ENCODE measurements around the gene C12orf76. TPM values are rescaled to one million over a fixed set of nuclear protein-coding genes. Genes with fewer than 3 reads are reported as not detected.
"Not testable (repeated sequence)": the region's sequence is repeated elsewhere in the genome, so short reads cannot be mapped to it uniquely, and the experiment has no call there.

C12orf76 gene
- total RNA-seq, 4 donors from 2014 or later = 19.4 to 29.7 (median 22.5) TPM

GRCh38 chr12:110088936-110089335 lies 40.6 kb upstream of the C12orf76 start:
- Histone ChIP-seq H3K9me3 (no peaks in the 10 kb centered on the region), H3K4me3 (no peak overlapping the region), H3K27ac (peak overlapping the region in 1 of 4 donors; percentile 75), H3K27me3 (no peaks in the 10 kb centered on the region), H3K4me1 (no peaks in the 10 kb centered on the region), H3K36me3 (no peaks in the 10 kb centered on the region)
- no peak for DNase-seq (ENCODE audit: low spot score in 2 of 2)
- WGBS, 2 donors = 68 to 83% methylated on average over 5 of the region's 5 CpGs
- peak in 1 of 2 donors; percentile 19 for TF ChIP-seq EP300 (IDR thresholded peaks at IDR 0.05)
- TF ChIP-seq, protein P1, sequence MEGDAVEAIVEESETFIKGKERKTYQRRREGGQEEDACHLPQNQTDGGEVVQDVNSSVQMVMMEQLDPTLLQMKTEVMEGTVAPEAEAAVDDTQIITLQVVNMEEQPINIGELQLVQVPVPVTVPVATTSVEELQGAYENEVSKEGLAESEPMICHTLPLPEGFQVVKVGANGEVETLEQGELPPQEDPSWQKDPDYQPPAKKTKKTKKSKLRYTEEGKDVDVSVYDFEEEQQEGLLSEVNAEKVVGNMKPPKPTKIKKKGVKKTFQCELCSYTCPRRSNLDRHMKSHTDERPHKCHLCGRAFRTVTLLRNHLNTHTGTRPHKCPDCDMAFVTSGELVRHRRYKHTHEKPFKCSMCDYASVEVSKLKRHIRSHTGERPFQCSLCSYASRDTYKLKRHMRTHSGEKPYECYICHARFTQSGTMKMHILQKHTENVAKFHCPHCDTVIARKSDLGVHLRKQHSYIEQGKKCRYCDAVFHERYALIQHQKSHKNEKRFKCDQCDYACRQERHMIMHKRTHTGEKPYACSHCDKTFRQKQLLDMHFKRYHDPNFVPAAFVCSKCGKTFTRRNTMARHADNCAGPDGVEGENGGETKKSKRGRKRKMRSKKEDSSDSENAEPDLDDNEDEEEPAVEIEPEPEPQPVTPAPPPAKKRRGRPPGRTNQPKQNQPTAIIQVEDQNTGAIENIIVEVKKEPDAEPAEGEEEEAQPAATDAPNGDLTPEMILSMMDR (IDR thresholded peaks at IDR 0.05) = no peak

DNA sequence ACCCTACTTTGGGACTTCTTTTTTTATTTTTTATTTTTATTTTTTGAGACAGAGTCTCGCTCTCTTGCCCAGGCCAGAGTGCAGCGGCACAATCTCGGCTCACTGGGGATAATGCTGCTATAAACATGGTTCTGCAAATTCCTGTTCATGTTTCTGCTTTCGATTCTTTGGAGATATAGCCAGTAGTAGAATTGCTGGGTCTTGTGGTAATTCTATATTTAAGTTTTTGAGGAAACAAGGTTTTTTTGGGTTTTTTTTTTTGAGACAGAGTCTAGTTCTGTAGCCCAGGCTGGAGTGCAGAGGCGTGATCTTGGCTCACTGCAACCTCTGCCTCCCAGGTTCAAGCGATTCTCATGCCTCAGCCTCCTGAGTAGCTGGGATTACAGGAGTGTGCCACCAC lies 39.9 kb upstream of the C12orf76 start:
- H3K4me3 ChIP-seq; H3K36me3 ChIP-seq; H3K9me3 ChIP-seq; H3K4me1 ChIP-seq; H3K27me3 ChIP-seq; DNase-seq (ENCODE audit: low spot score in 2 of 2): not testable (repeated sequence)
- peak overlapping the region in 1 of 4 donors; percentile 75 for H3K27ac ChIP-seq
- 79 to 81% methylated on average over 6 of the region's 6 CpGs for WGBS, 2 donors

DNA sequence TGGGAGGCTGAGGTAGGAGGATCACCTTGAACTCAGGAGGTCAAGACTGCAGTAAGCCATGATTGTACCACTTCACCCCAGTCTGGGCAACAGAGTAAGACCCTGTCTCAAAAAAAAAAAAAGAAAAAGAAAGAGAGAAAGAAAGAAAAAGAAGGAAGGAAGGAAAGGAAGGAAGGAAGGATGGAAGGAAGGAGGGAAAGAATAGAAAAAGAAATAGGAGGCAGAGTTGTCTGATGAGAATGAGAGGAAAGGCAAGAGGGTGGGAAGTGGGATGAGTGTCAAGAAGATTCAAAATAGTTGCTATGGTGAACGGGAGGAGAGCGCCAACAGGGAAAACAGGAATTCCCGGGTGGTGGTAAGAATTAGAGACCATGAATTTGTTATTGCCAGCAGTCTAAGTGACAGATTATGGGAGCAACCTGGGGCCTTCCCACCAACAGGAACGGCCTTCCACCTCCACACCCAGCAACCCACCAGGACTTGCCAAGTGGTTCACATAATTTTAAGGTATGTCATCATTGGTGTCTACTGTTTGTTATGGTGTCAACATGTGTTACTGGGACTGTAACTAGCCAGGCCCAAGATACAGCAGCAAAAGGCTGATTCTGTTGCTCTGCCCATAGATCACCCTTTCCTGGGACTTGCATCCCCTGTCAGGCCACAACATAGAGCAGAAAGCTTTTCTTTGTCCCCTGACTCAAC lies 36.1 kb upstream of the C12orf76 start:
- Histone ChIP-seq H3K4me1 (peaks cover 0 to 9% (median 0%) of the 10 kb centered on the region in 4 donors), H3K27ac (no peak overlapping the region), H3K4me3 (no peak overlapping the region), H3K9me3 (no peaks in the 10 kb centered on the region), H3K27me3 (no peaks in the 10 kb centered on the region), H3K36me3 (no peaks in the 10 kb centered on the region)
- TF ChIP-seq, protein P1 (IDR thresholded peaks at IDR 0.05) = no peak
- no peak for TF ChIP-seq EP300 (IDR thresholded peaks at IDR 0.05)
- TF ChIP-seq POLR2A (IDR thresholded peaks at IDR 0.05) = no peak
- 78 to 85% methylated on average over 4 of the region's 4 CpGs for WGBS, 2 donors
- DNase-seq (ENCODE audit: low spot score in 2 of 2) = no peak

GRCh38 chr12:110080410-110080809 lies 32.1 kb upstream of the C12orf76 start:
- 81 to 83% methylated on average over 7 of the region's 7 CpGs for WGBS, 2 donors
- Histone ChIP-seq H3K36me3 (no peaks in the 10 kb centered on the region), H3K27ac (peak overlapping the region in 2 of 4 donors; percentile 89), H3K9me3 (no peaks in the 10 kb centered on the region), H3K4me3 (no peak overlapping the region), H3K4me1 (peaks cover 0 to 26% (median 0%) of the 10 kb centered on the region in 4 donors), H3K27me3 (no peaks in the 10 kb centered on the region)
- no peak for DNase-seq (ENCODE audit: low spot score in 2 of 2)
- TF ChIP-seq EP300 (IDR thresholded peaks at IDR 0.05) (no peak), POLR2A (IDR thresholded peaks at IDR 0.05) (no peak)

GRCh38 chr12:110079477-110080400 lies 31.4 kb upstream of the C12orf76 start:
- peak overlapping the region in 2 of 4 donors; percentile 36 to 38 for H3K4me3 ChIP-seq
- no peaks in the 10 kb centered on the region for H3K9me3 ChIP-seq
- peaks cover 0 to 31% (median 0%) of the 10 kb centered on the region in 4 donors for H3K4me1 ChIP-seq
- TF ChIP-seq, protein P1 (IDR thresholded peaks at IDR 0.05) = no peak
- TF ChIP-seq POLR2A (IDR thresholded peaks at IDR 0.05) (peak in 1 of 2 donors; percentile 31), EP300 (IDR thresholded peaks at IDR 0.05) (peak; percentile 79 to 82)
- H3K36me3 ChIP-seq = no peaks in the 10 kb centered on the region
- peak overlapping the region; percentile 73 to 89 (median 82) for H3K27ac ChIP-seq
- WGBS, 2 donors = 62 to 65% methylated on average over 24 of the region's 24 CpGs
- peak; percentile 38 to 48 for DNase-seq (ENCODE audit: low spot score in 2 of 2)
- H3K27me3 ChIP-seq = no peaks in the 10 kb centered on the region

GRCh38 chr12:110077800-110078199 lies 29.5 kb upstream of the C12orf76 start:
- Histone ChIP-seq H3K36me3 (no peaks in the 10 kb centered on the region), H3K4me3 (no peak overlapping the region), H3K9me3 (no peaks in the 10 kb centered on the region), H3K27me3 (no peaks in the 10 kb centered on the region), H3K4me1 (peaks cover 0 to 47% (median 0%) of the 10 kb centered on the region in 4 donors), H3K27ac (peak overlapping the region in 1 of 4 donors; percentile 89)
- TF ChIP-seq POLR2A (IDR thresholded peaks at IDR 0.05) = no peak
- no peak for TF ChIP-seq EP300 (IDR thresholded peaks at IDR 0.05)
- TF ChIP-seq, protein P1 (IDR thresholded peaks at IDR 0.05) = no peak
- no peak for DNase-seq (ENCODE audit: low spot score in 2 of 2)
- WGBS, 2 donors = 56 to 57% methylated on average over 4 of the region's 4 CpGs

All from tibial nerve (tissue), 4 donors.